Measurements from ENCODE around the gene OR6J1. TPM values are rescaled to one million over a fixed set of nuclear protein-coding genes. Genes with fewer than 3 reads are reported as not detected.
"Not testable (repeated sequence)": the region's sequence is repeated elsewhere in the genome, so short reads cannot be mapped to it uniquely, and the experiment has no call there.

Gene OR6J1
- total RNA-seq, 1 donor from 2014 or later, result not detected

DNA sequence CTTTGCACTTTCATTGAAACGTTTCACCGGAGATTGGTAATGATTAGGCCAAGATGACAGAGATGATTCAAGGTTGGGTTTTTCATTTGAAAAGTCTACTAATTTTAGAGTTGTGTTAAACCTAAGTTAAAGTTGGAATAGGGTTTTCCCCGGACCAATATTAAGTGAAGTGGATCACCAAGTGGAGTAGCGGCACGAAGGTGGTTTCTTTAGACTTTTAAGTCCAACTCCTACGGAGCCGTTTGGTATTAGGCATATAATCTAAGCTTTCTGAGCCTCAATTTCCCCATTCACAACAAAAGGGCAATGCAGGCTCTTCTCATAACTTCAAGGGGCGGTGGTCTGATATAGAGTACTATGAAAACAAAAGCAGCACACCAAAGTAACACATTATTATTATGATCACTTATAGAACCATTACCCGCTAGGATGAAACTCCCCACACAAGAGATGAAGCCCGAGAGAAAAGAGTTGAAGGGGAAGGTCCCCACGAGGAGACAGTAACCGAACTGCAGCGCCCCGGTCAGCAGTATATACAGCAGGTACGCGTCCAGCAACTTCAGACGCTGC, 55.5 kb downstream of the OR6J1 start:
- H3K4me1 Mint-ChIP-seq (ENCODE audit: low read depth), result peaks cover 16% of the 10 kb centered on the region
- peaks cover 5% of the 10 kb centered on the region for H3K27me3 Mint-ChIP-seq
- TF ChIP-seq, protein P1, sequence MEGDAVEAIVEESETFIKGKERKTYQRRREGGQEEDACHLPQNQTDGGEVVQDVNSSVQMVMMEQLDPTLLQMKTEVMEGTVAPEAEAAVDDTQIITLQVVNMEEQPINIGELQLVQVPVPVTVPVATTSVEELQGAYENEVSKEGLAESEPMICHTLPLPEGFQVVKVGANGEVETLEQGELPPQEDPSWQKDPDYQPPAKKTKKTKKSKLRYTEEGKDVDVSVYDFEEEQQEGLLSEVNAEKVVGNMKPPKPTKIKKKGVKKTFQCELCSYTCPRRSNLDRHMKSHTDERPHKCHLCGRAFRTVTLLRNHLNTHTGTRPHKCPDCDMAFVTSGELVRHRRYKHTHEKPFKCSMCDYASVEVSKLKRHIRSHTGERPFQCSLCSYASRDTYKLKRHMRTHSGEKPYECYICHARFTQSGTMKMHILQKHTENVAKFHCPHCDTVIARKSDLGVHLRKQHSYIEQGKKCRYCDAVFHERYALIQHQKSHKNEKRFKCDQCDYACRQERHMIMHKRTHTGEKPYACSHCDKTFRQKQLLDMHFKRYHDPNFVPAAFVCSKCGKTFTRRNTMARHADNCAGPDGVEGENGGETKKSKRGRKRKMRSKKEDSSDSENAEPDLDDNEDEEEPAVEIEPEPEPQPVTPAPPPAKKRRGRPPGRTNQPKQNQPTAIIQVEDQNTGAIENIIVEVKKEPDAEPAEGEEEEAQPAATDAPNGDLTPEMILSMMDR (IDR thresholded peaks at IDR 0.05; ENCODE audit: unreplicated experiment), result no peak
- H3K36me3 Mint-ChIP-seq (ENCODE audit: insufficient read depth), result peaks cover 4% of the 10 kb centered on the region
- H3K4me3 Mint-ChIP-seq (ENCODE audit: low read depth), result peak overlapping the region; percentile 97
- no peak for DNase-seq (ENCODE audit: low spot score, unreplicated experiment)
- H3K9me3 Mint-ChIP-seq (ENCODE audit: low read depth), result no peaks in the 10 kb centered on the region
- peak overlapping the region; percentile 98 for H3K27ac Mint-ChIP-seq

DNA sequence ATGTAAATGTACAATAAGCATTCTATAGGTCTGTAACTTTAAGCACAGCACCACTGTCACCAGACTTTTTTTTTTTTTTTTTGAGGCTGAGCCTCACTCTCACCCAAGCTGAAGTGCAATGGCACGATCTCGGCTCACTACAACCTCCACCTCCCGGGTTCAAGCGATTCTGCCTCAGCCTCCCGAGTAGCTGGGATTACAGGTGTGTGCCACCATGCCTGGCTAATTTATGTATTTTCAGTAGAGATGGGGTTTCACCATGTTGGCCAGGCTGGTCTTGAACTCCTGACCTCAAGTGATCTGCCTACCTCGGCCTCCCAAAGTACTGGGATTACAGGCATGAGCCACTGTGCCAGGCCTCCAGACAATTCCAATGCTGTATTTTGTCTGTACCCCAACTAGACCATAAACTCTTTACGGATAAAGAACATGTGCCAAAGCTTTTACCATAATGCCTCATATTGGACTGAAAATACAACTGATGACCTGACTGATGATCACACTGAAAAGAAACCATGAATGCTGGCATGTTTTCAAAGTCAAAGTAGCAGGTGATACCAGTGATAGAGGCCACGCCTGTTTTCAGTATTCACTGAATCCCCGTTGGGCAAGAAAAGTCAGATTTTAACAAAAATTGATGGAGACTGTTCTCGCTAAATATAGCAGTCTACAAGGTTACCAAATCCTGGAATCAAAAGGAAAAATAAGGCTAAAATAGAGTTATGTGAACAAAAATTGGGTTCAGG, 56.3 kb downstream of the OR6J1 start:
- not testable (repeated sequence) for H3K36me3 Mint-ChIP-seq (ENCODE audit: insufficient read depth); DNase-seq (ENCODE audit: low spot score, unreplicated experiment); H3K27me3 Mint-ChIP-seq; H3K9me3 Mint-ChIP-seq (ENCODE audit: low read depth)
- H3K4me3 Mint-ChIP-seq (ENCODE audit: low read depth), result peak overlapping the region; percentile 97
- H3K27ac Mint-ChIP-seq, result peak overlapping the region; percentile 98
- peaks cover 16% of the 10 kb centered on the region for H3K4me1 Mint-ChIP-seq (ENCODE audit: low read depth)

DNA sequence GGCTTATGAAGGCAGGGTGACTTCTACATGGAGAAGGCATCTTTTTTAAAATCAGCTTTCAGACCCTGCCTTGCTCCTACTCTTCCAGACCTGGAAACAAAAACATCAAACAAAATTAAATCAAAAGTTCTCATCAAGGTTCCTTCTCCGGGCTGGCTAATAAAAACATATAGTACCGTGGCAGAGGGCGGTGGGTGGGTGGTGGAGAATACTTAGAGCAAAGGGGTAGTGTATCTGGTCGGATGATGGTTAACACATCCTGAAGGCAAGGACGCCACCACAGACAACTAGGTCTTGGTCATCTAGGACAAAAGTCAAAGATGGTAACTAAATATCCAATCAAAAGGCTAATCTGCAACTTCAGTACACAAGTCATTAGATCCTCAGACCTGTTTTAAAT, 56.9 kb downstream of the OR6J1 start:
- TF ChIP-seq, protein P1 (IDR thresholded peaks at IDR 0.05; ENCODE audit: unreplicated experiment), result no peak
- no peaks in the 10 kb centered on the region for H3K27me3 Mint-ChIP-seq
- no peaks in the 10 kb centered on the region for H3K9me3 Mint-ChIP-seq (ENCODE audit: low read depth)
- H3K4me3 Mint-ChIP-seq (ENCODE audit: low read depth), result peak overlapping the region; percentile 15
- H3K4me1 Mint-ChIP-seq (ENCODE audit: low read depth), result peaks cover 16% of the 10 kb centered on the region
- no peak overlapping the region for H3K27ac Mint-ChIP-seq
- DNase-seq (ENCODE audit: low spot score, unreplicated experiment), result no peak
- peaks cover 4% of the 10 kb centered on the region for H3K36me3 Mint-ChIP-seq (ENCODE audit: insufficient read depth)

DNA sequence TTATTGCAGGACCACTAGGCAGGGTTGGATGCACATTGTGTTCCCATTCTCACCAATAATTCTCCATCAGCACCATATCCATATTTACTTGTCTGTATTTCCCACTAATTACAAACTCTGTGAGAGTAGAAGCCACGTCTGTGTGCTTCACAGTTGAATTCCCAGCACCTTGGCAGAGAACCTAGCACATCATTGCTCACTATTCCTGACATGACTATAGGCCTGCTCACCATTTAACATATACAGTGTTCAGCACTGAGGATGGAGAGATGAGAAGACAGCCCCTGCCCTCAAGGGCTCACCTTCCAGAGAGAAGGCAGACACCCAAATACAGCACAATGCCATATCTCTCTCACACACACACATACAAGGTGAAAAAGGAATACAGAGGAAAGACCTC, 60.2 kb downstream of the OR6J1 start:
- TF ChIP-seq, protein P1 (IDR thresholded peaks at IDR 0.05; ENCODE audit: unreplicated experiment), result no peak
- DNase-seq (ENCODE audit: low spot score, unreplicated experiment), result no peak
- Mint-ChIP-seq H3K9me3 (ENCODE audit: low read depth) (no peaks in the 10 kb centered on the region), H3K36me3 (ENCODE audit: insufficient read depth) (peaks cover 8% of the 10 kb centered on the region), H3K4me3 (ENCODE audit: low read depth) (no peak overlapping the region), H3K27ac (no peak overlapping the region), H3K27me3 (no peaks in the 10 kb centered on the region), H3K4me1 (ENCODE audit: low read depth) (peaks cover 21% of the 10 kb centered on the region)

Other genes starting within 250 kb of the OR6J1 start
- gene DAD1, start 55.1 kb downstream of the OR6J1 start, total RNA-seq, result 149 and 150 TPM in 2 replicates
- gene ABHD4, start 46.1 kb downstream of the OR6J1 start, total RNA-seq, result 25.6 and 30.5 TPM in 2 replicates
- 114 and 122 TPM in 2 replicates for gene OXA1L, start 122.3 kb upstream of the OR6J1 start, total RNA-seq
- gene SLC7A7, start 171.1 kb upstream of the OR6J1 start, total RNA-seq, result 6.7 and 7.7 TPM in 2 replicates
- gene MRPL52, start 185.5 kb upstream of the OR6J1 start, total RNA-seq, result 113 and 121 TPM in 2 replicates
- 198 and 209 TPM in 2 replicates for gene MMP14, start 192.2 kb upstream of the OR6J1 start, total RNA-seq
- 39.8 and 43.1 TPM in 2 replicates for gene LRP10, start 227.4 kb upstream of the OR6J1 start, total RNA-seq
- 10.0 and 11.3 TPM in 2 replicates for gene REM2, start 238.9 kb upstream of the OR6J1 start, total RNA-seq

Data from progenitor cell of endocrine pancreas (in vitro differentiated cells).